ENCODE data around the gene SENP1. TPM values are rescaled to one million over a fixed set of nuclear protein-coding genes. Genes with fewer than 3 reads are reported as not detected.
A peak's percentile ranks its signal among the peaks of the same experiment; 100 is the strongest.

SENP1 gene
- total RNA-seq, 2 donors from 2014 or later = 11.4 to 15.8 TPM

GRCh38 chr12:47999816-48000215 is 106.1 kb downstream of the SENP1 start:
- Histone ChIP-seq H3K36me3 (replicated peaks in 1 of 2; ENCODE audit: insufficient read depth in 1 of 2, low read depth in 2 of 2) (no peaks in the 10 kb centered on the region), H3K27ac (no peak overlapping the region), H3K4me3 (no peak overlapping the region), H3K4me1 (peaks cover 42% of the 10 kb centered on the region), H3K9me3 (no peaks in the 10 kb centered on the region), H3K27me3 (peaks cover 0 to 33% of the 10 kb centered on the region in 2 donors)
- intact Hi-C loops (cut with DNase I) = no loop called here
- TF ChIP-seq POLR2A (IDR thresholded peaks at IDR 0.05) = no peak
- no peak for TF ChIP-seq CTCF (IDR thresholded peaks at IDR 0.05)
- no peak for DNase-seq
- ATAC-seq = no peak
- 58 to 61% methylated on average over 9 of the region's 9 CpGs for WGBS, 2 donors

- no peaks in the 10 kb centered on the region for H3K9me3 ChIP-seq
- H3K27ac ChIP-seq = no peak overlapping the region
- WGBS, 2 donors = 16 to 51% methylated on average over 3 of the region's 3 CpGs
- peaks cover 0 to 12% of the 10 kb centered on the region in 2 donors for H3K27me3 ChIP-seq
- no peak overlapping the region for H3K4me3 ChIP-seq
- H3K36me3 ChIP-seq (replicated peaks in 1 of 2; ENCODE audit: insufficient read depth in 1 of 2, low read depth in 2 of 2) = no peaks in the 10 kb centered on the region
- TF ChIP-seq POLR2A (IDR thresholded peaks at IDR 0.05) = no peak
- TF ChIP-seq CTCF (IDR thresholded peaks at IDR 0.05) = no peak
- intact Hi-C loops (cut with DNase I) = no loop called here
- ATAC-seq (no peak), DNase-seq (no peak)
- H3K4me1 ChIP-seq = peaks cover 17% of the 10 kb centered on the region
Observed at GRCh38 chr12:47997321-47997720, 108.6 kb downstream of the SENP1 start.

GRCh38 chr12:47995981-47996401 is 109.9 kb downstream of the SENP1 start:
- H3K4me1 ChIP-seq = peaks cover 4% of the 10 kb centered on the region
- H3K27me3 ChIP-seq = peaks cover 0 to 7% of the 10 kb centered on the region in 2 donors
- intact Hi-C loops (cut with DNase I) = no loop called here
- no peak overlapping the region for H3K27ac ChIP-seq
- no peaks in the 10 kb centered on the region for H3K36me3 ChIP-seq (replicated peaks in 1 of 2; ENCODE audit: insufficient read depth in 1 of 2, low read depth in 2 of 2)
- 49% methylated on average over 4 of the region's 4 CpGs for WGBS, 2 donors
- peak in 3 of 4 donors; percentile 44 to 46 (median 45) for DNase-seq
- no peaks in the 10 kb centered on the region for H3K9me3 ChIP-seq
- ATAC-seq = no peak
- TF ChIP-seq POLR2A (IDR thresholded peaks at IDR 0.05) (no peak), CTCF (IDR thresholded peaks at IDR 0.05) (no peak)
- H3K4me3 ChIP-seq = no peak overlapping the region

GRCh38 chr12:47993491-47993890 is 112.4 kb downstream of the SENP1 start:
- Histone ChIP-seq H3K27me3 (no peaks in the 10 kb centered on the region), H3K4me3 (no peak overlapping the region), H3K27ac (no peak overlapping the region), H3K36me3 (replicated peaks in 1 of 2; ENCODE audit: insufficient read depth in 1 of 2, low read depth in 2 of 2) (no peaks in the 10 kb centered on the region), H3K4me1 (no peaks in the 10 kb centered on the region), H3K9me3 (no peaks in the 10 kb centered on the region)
- ATAC-seq = no peak
- intact Hi-C loops (cut with DNase I) = no loop called here
- TF ChIP-seq POLR2A (IDR thresholded peaks at IDR 0.05) = no peak
- no peak for TF ChIP-seq CTCF (IDR thresholded peaks at IDR 0.05)
- 75 to 86% methylated on average over 5 of the region's 5 CpGs for WGBS, 2 donors
- peak in 1 of 4 donors; percentile 4 for DNase-seq

Small RNAs within 50 kb of the gene (microRNA-seq; reads per million reads assigned to microRNA genes)
- gene MIR6505 (ENCODE audit: borderline number of aligned reads in 2 of 2, borderline replicate concordance in 2 of 2) = 0 to 1.4 reads per million in 2 donors

Small RNAs within 50 kb of the gene (small RNA-seq; reads per million reads assigned to genes)
- gene MIR6505 (1.1 reads per million, percentile 47 among the genes with 10 or more reads in this experiment), gene RNU6-1203P (not detected)

Other genes with a start within 250 kb of the SENP1 start
- 1 to 10 TPM; 1.3 to 3.1 TPM for gene VDR, start 201.1 kb downstream of the SENP1 start, total RNA-seq
- gene TMEM106C, start 142.5 kb downstream of the SENP1 start, total RNA-seq = 10 to 100 TPM; 38.2 to 47.0 TPM
- not detected for gene COL2A1, start 101.6 kb downstream of the SENP1 start, total RNA-seq
- 10 to 100 TPM; 14.3 to 16.8 TPM for gene PFKM, start 13.3 kb upstream of the SENP1 start, total RNA-seq
- 10 to 100 TPM; 27.2 to 33.0 TPM for gene ASB8, start 51.4 kb upstream of the SENP1 start, total RNA-seq
- gene CCDC184, start 77.6 kb upstream of the SENP1 start, total RNA-seq = under 1 TPM in 1 of 2 donors, not detected in 1; 0.26 TPM
- gene OR10AD1, start 97.2 kb upstream of the SENP1 start, total RNA-seq = not detected
- gene ZNF641, start 244.8 kb upstream of the SENP1 start, total RNA-seq = 10 to 100 TPM in 1 of 2 donors, 1 to 10 TPM in 1; 9.2 to 17.1 TPM